Transverse colon (tissue), 4 donors: Measurements from ENCODE around the gene TRIM43. TPM values are rescaled to one million over a fixed set of nuclear protein-coding genes. Genes with fewer than 3 reads are reported as not detected.
"Not testable (repeated sequence)": the region's sequence is repeated elsewhere in the genome, so short reads cannot be mapped to it uniquely, and the experiment has no call there.

ENCODE experiments used
- DNase-seq: peaks from one replicate; pipeline ENCODE4 v3.0.0-alpha.2; 2019
- H3K27ac ChIP-seq, 4 donors: fragments of 200-600 bp; sonication (generic); 2 replicates each; pipeline ENCODE4 v1.5.1; 2016 to 2018; ENCODE audit warnings: inconsistent platforms in 4 of 4
- H3K27me3 ChIP-seq: fragments of 200-600 bp; sonication (generic); 2 replicates; pipeline ENCODE4 v1.5.1; 2017; ENCODE audit warnings: inconsistent platforms
- H3K36me3 ChIP-seq, 4 donors: fragments of 200-600 bp; sonication (generic); 2 replicates each; pipeline ENCODE4 v1.5.1; 2017 to 2019; ENCODE audit warnings: inconsistent platforms in 4 of 4
- H3K4me1 ChIP-seq, 4 donors: fragments of 200-600 bp; sonication (generic); 2 replicates each; pipeline ENCODE4 v1.5.1; 2017 to 2020; ENCODE audit warnings: inconsistent platforms in 4 of 4
- H3K4me3 ChIP-seq, 4 donors: fragments of 200-600 bp; sonication (generic); 1 replicate in 1 of 4; 2 replicates in 3 of 4; pipeline versions ENCODE4 v1.5.1 to v1.6.1; 2017 to 2019; ENCODE audit warnings: inconsistent platforms in 4 of 4
- H3K9me3 ChIP-seq, 2 donors: fragments of 200-600 bp; sonication (generic); 2 replicates each; pipeline ENCODE4 v1.5.1; 2017 to 2019; ENCODE audit warnings: inconsistent platforms in 2 of 2
- WGBS, 2 donors: methylation state at CpG; one replicate each; pipeline ENCODE4 v1.1.5; 2018; ENCODE audit warnings: low coverage in 1 of 2; 5-methylcytosine and 5-hydroxymethylcytosine counted together
- in situ Hi-C, 4 donors: fragments of 200-750 bp; cut with MboI; loops; one replicate each; pipeline versions ENCODE4 v1.15.0 to v1.15.1; 2017; ENCODE audit warnings: low sequenced_read_pairs in 3 of 4, low pct_ligation_motif_present in 1 of 4, low pct_unique_long_range_greater_than_20kb in 1 of 4
- intact Hi-C: fragments of 100-400 bp; cut with DNase I; formaldehyde crosslinking; loops from one replicate; pipeline ENCODE4 v1.15.1; 2023; ENCODE audit warnings: low total_unique reads
- small RNA-seq, 4 donors: library from RNA; depleted of rRNA; stranded (forward); fragments of <200 nt; gene quantifications; one replicate each; pipeline ENCODE3, GENCODE V24; 2016
- total RNA-seq, 4 donors: library from RNA; depleted of rRNA; stranded (reverse); fragments of >200 nt; gene quantifications; one replicate each; pipeline ENCODE4 v1.1.0, GENCODE V29; 2016

The TRIM43 gene
- total RNA-seq, 4 donors from 2014 or later: not detected

DNA sequence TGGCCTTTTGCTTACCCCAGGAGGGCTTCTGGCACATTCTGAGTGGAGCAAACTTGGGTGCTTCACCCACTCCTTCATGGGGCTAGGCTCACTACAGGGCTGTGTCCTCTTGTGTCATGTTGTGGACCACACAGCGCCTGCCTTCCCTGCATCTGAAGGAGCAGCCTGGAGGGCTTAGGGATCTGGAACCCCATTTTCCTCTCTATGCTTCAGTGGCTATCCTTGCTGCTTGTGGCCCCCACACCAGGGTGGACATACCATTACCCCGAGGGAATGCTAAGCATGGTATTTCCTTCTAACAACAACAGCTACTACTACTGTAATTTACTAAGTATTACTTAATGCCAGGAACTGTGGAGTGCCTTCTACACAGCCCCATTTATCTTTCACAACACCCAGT is 50.6 kb downstream of the TRIM43 start:
- H3K27ac ChIP-seq, H3K27me3 ChIP-seq, H3K4me1 ChIP-seq, H3K36me3 ChIP-seq, H3K9me3 ChIP-seq, in situ Hi-C loops, DNase-seq, H3K4me3 ChIP-seq, intact Hi-C loops: not testable (repeated sequence)
- WGBS, 2 donors: 100% methylated on average over 1 of the region's 2 CpGs; no CpG with 5 or more reads in 1 of the 2 donors

GRCh38 chr2:95642951-95643350 is 51.1 kb downstream of the TRIM43 start:
- H3K27ac ChIP-seq, H3K9me3 ChIP-seq, intact Hi-C loops, in situ Hi-C loops, H3K4me1 ChIP-seq, H3K4me3 ChIP-seq, H3K36me3 ChIP-seq, DNase-seq, H3K27me3 ChIP-seq: not testable (repeated sequence)
- 11% methylated on average over 1 of the region's 4 CpGs; no CpG with 5 or more reads in 1 of the 2 donors for WGBS, 2 donors

GRCh38 chr2:95645312-95645711 is 53.5 kb downstream of the TRIM43 start:
- H3K27ac ChIP-seq, H3K9me3 ChIP-seq, H3K36me3 ChIP-seq, H3K4me3 ChIP-seq, in situ Hi-C loops, DNase-seq, intact Hi-C loops, H3K27me3 ChIP-seq, H3K4me1 ChIP-seq: not testable (repeated sequence)
- no CpG with 5 or more reads among the region's 2 CpGs for WGBS, 2 donors

DNA sequence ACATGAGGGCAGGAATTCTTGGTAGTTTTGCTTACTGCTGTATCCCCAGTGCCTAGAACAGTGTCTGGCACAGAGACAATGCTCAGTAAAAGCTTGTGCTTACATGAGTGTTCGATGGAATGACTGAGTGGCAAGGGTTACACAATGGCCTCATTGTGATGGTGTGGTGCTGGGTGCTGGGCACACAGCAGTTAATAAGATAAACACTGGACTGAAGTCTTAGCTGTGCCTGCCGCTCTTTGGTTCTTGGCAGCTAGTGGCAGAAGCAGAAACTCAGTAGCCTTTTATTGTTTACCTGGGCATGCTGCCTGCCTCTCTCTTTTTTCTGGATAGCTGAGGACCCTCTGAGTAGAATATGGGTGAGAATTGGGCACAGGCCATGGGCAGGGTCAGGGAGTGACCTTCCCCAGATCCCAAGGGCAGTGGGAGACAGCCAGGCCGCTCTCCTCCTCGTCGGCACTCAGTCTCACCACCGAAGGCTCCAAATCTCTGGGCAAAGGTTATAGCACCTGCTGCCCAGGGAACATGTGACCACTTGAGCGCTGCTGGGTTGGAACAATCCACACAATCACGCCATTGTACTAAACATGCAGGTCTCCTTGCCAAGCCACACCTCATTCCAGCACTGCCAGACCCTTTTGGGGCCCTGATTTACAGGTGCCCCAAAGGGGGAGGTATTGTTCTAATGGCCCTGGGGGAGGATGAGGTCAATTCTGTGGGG is 54.6 kb downstream of the TRIM43 start:
- in situ Hi-C loops, H3K27me3 ChIP-seq: not testable (repeated sequence)
- WGBS, 2 donors: no CpG with 5 or more reads among the region's 8 CpGs

GRCh38 chr2:95648894-95649544 is 57.2 kb downstream of the TRIM43 start:
- H3K36me3 ChIP-seq, H3K4me1 ChIP-seq, DNase-seq, H3K27me3 ChIP-seq, in situ Hi-C loops, intact Hi-C loops, H3K4me3 ChIP-seq, H3K9me3 ChIP-seq, H3K27ac ChIP-seq: not testable (repeated sequence)
- 71% methylated on average over 12 of the region's 29 CpGs; no CpG with 5 or more reads in 1 of the 2 donors for WGBS, 2 donors

More for the DNA sequence above, 54.6 kb downstream of the TRIM43 start:
- H3K9me3 ChIP-seq, DNase-seq, H3K36me3 ChIP-seq, H3K27ac ChIP-seq, intact Hi-C loops, H3K4me3 ChIP-seq, H3K4me1 ChIP-seq: not testable (repeated sequence)

Small RNA genes within 50 kb of the gene (small RNA-seq; reads per million reads assigned to genes)
- gene AC009237.4: 0 reads per million in 4 donors
- gene AC009237.7: 0 reads per million in 4 donors

Other genes starting within 250 kb of the TRIM43 start
- gene FAHD2A, start 189.3 kb upstream of the TRIM43 start, total RNA-seq: 100 to 1,000 TPM in 1 of 4 donors, 10 to 100 TPM in 3; 29.9 to 134 (median 42.7) TPM
- not detected for gene TRIM43B, start 107.2 kb upstream of the TRIM43 start, total RNA-seq